ENCODE results near the gene ATCAY. TPM values are rescaled to one million over a fixed set of nuclear protein-coding genes. Genes with fewer than 3 reads are reported as not detected.
"Not testable (repeated sequence)": the region's sequence is repeated elsewhere in the genome, so short reads cannot be mapped to it uniquely, and the experiment has no call there.

The ATCAY gene
- total RNA-seq, 1 donor, result under 0.01 TPM

GRCh38 chr19:3852614-3853254 is 27.8 kb upstream of the ATCAY start:
- DNase-seq (ENCODE audit: low read depth in 2 of 3, low spot score in 2 of 3), result peak in 2 of 3 donors; percentile 49 to 55

DNA sequence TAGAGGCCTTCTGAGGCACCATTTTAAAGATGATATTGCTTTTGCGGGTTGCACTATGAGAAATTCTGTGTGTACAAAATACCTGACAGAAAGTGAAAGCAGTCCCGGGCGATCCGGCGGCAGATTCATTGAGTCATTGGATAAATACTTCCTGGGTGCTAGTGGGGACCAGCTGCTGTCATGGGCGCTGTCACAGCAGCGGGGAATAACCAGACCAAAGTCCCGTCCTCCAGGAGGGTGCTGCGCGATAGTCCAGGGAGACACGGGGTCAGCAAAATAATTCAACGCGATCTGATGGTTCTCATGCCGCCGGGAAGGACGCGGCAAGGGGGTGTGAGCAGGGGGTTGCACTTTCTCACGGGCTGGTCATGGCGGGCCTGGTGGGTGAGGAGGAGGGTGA is 25.2 kb upstream of the ATCAY start:
- no peak for DNase-seq (ENCODE audit: low read depth in 2 of 3, low spot score in 2 of 3)

DNA sequence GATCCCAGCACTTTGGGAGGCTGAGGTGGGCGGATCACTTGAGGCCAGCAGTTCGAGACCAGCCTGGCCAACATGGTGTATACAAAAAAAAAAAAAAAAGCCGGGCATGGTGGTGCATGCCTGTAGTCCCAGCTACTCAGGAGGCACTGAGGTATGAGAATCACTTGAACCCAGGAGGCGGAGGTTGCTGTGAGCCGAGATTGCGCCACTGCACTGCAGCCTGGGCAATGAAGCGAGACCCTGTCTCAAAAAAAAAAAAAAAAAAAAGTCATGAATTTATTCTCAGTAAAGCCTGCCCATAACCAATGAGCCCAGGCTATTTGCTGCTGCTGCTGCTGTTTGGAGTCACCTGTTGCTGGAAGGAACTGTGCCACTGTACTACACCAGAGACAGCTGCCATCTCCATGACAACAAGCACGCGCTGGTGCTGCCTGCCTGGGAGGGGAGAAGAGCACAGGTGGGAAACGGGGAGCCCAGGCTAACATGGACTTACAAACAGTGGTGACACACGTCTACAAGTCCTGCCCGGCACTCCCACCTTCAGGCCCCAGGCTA is 23.0 kb upstream of the ATCAY start:
- peak in 1 of 3 donors; percentile 42 for DNase-seq (ENCODE audit: low read depth in 2 of 3, low spot score in 2 of 3)

DNA sequence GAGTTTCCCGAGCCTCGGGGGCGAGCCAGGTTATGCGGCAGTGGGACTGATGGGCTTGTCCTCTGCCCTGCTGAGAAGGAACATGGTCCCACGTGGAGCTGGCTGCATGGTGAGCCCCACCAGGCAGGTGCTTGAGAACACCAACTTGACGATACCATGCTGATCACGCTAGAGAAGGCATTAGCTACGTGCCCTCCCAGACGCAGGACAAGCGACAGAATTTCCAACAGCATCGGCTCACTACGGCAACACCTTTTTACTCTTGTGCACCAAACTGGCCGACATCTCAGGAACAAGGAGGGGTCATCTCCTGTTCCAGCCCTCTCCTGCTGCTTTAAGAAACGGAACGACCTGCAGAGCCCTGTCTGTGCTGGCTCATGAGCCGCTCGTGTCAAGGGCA is 20.0 kb upstream of the ATCAY start:
- no peak for DNase-seq (ENCODE audit: low read depth in 2 of 3, low spot score in 2 of 3)

GRCh38 chr19:3862826-3863500 is 17.5 kb upstream of the ATCAY start:
- no peak for DNase-seq (ENCODE audit: low read depth in 2 of 3, low spot score in 2 of 3)

DNA sequence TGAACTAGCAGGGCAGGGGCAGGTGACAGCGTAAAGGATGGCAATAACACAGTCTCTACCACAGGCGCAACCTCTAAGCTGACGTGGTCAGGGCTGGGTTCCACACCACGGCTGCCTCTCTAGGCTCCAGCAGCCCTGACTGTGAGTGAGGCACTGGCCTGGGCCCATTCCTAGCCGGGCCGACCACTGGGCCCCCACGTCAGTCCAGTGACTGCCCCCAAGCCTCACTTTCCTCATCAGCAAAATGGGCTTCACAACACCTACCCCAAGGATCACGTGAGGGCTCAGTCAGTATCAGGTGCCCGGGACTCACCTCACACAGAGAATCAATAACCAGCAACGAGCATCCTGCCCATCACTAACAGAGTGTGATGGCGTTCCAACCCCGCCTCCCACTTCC is 16.8 kb upstream of the ATCAY start:
- no peak for DNase-seq (ENCODE audit: low read depth in 2 of 3, low spot score in 2 of 3)

GRCh38 chr19:3866910-3867638 is 13.4 kb upstream of the ATCAY start:
- no peak for DNase-seq (ENCODE audit: low read depth in 2 of 3, low spot score in 2 of 3)

- no peak for DNase-seq (ENCODE audit: low read depth in 2 of 3, low spot score in 2 of 3)
Measured at GRCh38 chr19:3867971-3868769, 12.3 kb upstream of the ATCAY start.

DNA sequence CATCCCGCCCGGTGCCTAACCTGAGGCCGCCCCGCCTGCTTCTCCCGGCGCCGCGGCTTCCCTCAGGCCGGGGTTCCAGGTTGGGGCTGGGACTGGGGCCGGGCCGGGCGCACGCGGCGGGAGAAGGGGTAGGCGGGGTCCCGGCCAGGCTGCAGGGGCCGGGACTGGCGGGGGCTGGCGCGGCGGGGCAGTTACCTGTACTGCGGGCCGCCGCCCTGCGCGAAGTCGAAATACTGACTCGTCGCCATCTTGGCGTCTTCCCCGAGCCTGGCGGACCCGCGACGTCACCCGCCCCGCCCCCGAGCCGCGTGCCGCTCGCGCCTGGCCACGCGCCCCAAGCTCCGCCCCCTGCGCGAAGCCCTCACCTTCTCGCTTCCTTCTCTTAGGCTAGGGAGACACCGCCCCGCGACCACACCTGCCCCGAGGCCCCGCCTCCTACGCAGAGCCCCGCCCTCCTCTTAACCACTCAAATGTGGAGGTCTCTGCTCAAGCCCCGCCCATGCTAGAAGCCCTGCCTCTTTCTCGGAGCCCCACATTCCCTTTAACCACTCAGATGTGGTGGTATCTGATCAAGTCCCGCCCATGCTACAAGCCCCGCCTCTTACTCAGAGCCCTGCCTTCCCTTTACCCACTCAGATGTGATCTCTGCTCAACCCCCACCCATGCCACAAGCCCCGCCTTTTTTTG is 11.6 kb upstream of the ATCAY start, which contains the start of gene ZFR2:
Gene ZFR2, minus strand, starts transcription at position 269 of the 687 bp plus-strand sequence. Its CDS starts 21 bp downstream, at position 248.
- peak in 1 of 3 donors; percentile 15 for DNase-seq (ENCODE audit: low read depth in 2 of 3, low spot score in 2 of 3)

DNA sequence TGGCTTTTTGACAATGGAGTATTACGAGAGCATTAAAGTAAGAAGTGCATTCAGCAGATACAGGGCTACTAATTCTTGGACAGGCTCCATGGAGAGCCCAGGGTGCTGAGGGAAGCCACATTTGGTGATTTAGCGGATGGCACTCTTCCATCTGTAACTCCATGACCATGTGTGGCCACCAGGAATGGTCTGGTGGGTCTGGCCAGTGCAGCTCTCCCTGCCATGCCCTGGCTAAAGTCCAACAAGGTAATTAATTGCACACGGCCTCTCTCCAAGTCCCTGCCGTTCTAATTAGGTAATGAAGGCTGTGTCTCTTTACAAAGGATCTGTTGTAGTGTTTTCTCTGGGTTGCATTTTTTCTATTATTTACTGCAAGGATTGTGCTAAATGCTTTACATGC is 7.3 kb upstream of the ATCAY start:
- DNase-seq (ENCODE audit: low read depth in 2 of 3, low spot score in 2 of 3), result no peak

GRCh38 chr19:3874695-3875094 is 5.8 kb upstream of the ATCAY start:
- DNase-seq (ENCODE audit: low read depth in 2 of 3, low spot score in 2 of 3), result not testable (repeated sequence)

DNA sequence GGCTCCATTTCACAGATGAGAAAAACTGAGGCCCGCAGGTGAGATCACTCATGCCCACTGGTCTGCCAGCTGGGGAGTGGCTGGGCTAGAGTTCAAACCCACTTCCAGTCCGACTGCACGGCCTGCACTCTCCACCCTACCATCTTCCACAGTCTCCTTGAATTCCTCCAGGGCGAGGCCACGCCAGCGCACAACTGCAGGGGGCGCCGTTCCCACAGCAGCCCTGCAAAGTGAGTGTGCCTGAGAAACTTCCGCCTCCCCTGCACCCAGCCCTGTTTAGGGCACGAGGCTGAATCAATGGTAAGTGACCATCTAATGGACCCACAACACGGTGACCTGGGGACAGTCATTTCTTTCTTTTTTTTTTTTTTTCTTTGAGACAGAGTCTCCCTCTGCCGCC is 829 bp upstream of the ATCAY start:
- no peak for DNase-seq (ENCODE audit: low read depth in 2 of 3, low spot score in 2 of 3)

- peak in 2 of 3 donors; percentile 46 to 66 for DNase-seq (ENCODE audit: low read depth in 2 of 3, low spot score in 2 of 3)
Measured at GRCh38 chr19:3881272-3882040, 971 bp downstream of the ATCAY start.

DNA sequence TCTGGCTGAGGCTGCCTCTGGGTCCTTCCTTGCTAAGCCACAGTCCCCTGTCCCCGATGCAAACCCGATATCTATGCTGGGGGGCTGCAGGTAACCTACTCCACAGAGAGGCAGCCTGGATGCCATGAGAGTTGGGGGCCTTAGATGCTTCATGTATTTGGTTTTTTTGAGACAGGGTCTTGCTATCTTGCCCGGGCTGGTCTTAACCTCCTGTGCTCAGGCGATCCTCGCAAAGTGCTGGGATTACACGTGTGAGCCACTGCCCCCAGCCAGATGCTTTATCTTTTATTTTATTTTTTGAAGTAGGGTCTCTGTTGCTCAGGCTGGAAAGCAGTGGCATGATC is 1.5 kb downstream of the ATCAY start:
- DNase-seq (ENCODE audit: low read depth in 2 of 3, low spot score in 2 of 3), result no peak

DNA sequence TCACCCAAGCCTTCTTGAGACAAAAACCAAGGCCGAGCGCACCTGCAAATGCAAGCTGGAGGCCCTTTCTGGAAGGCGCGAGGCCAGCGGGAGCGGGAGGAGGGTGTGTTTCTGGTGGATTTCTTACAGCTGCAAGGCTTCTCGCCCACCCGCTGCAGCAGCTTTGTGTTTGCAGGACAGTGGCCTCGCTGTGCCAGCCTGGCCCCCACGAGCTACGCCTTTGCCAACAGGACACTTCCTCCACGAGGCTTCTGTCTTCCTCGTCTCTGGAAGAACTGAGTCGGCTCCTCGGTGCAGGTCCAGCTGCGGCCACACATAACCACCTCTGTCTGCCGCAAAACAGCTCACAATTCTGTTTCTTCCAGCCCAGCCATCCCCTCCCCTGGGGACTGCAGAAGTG is 10.1 kb downstream of the ATCAY start:
- no peak for DNase-seq (ENCODE audit: low read depth in 2 of 3, low spot score in 2 of 3)

DNA sequence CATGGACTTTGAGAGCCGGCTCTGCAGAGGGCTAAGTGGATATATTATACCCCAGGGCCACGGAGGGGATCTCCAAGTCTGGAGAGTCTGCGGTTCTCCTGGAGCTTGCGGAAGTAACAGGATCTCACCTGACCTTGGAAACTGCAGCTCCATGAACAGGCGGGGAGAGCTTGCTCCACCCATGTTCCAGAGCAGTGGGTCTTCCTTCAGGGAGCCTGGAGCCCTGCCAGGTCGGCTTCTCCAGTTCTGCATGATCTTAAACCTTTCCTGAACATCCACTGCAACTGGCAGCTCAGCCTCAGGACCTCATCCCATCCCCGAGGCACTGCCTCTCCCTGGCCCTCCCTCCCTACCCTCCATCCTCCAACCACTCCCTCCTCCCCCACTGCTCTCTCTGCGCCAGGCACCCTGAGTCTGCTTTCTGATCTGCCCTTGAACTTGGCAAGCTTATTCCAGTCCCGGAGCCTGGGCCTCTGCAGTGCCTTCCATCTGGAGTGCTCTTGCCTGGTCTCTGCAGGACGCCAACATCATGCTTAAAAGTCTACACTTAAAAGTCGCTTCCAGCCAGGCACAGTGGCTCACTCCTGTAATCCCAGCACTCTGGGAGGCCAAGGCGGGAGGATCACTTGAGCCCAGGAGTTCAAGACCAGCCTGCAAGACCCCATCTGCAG is 13.2 kb downstream of the ATCAY start:
- DNase-seq (ENCODE audit: low read depth in 2 of 3, low spot score in 2 of 3), result no peak

DNA sequence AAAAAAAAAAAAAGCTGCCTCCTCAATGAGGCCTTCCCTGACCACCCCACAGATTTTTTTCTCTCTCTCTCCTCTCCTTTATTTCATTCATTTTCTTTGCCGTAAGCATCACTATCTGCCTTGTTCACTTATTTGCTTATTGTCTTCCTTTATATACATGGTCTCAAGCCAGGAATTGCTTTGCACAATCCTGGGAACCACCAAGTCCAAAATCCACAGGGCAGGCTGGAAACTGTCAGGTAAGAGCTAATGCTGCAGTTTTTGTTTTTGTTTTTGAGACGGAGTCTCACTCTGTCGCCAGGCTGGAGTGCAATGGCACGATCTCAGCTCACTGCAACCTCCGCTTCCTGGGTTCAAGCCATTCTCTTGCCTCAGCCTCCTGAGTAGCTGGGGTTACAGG is 14.5 kb downstream of the ATCAY start:
- DNase-seq (ENCODE audit: low read depth in 2 of 3, low spot score in 2 of 3), result not testable (repeated sequence)

DNA sequence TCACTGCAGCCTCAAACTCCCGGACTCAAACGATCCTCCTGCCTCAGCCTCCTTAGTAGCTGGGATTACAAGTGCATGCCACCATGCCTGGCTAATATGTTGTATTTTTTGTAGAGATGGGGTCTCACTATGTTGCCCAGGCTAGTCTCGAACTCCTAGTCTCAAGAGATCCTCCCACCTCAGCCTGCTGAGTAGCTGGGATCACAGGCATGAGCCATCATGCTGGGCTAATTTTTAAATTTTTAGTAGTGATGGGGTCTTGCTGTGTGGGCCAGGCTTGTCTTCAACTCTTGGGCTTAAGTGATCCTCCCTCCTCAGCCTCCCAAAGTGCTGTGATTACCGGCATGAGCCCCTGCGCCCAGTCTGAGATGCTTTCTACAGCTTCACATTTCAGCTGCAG is 15.3 kb downstream of the ATCAY start:
- DNase-seq (ENCODE audit: low read depth in 2 of 3, low spot score in 2 of 3), result no peak

- DNase-seq (ENCODE audit: low read depth in 2 of 3, low spot score in 2 of 3), result peak in 1 of 3 donors; percentile 7
Measured at GRCh38 chr19:3897936-3898335, 17.5 kb downstream of the ATCAY start.
